K562 (cell line): ENCODE measurements around the gene KLK14. TPM values are rescaled to one million over a fixed set of nuclear protein-coding genes. Genes with fewer than 3 reads are reported as not detected.

Experiments
- AFF4 ChIP-seq: sonication (generic); formaldehyde crosslinking; IDR thresholded peaks from 2 replicates; pipeline ENCODE4 v1.8.0; 2023; ENCODE audit warnings: mild to moderate bottlenecking, missing genetic modification reagents
- ASH1L ChIP-seq: fragments of 450-650 bp; IDR thresholded peaks from 2 replicates; pipeline ENCODE4 v1.6.1; 2018; ENCODE audit warnings: borderline replicate concordance, mild to moderate bottlenecking, low read depth; ENCODE audit not compliant: partially characterized antibody
- CEBPZ ChIP-seq: fragments of 150-350 bp; IDR thresholded peaks from 2 replicates; pipeline ENCODE4 v1.6.1; 2014; ENCODE audit warnings: low read depth, mild to moderate bottlenecking, low read length, borderline replicate concordance
- GTF2A2 ChIP-seq: IDR thresholded peaks from 2 replicates; pipeline ENCODE4 v1.6.1; 2016; ENCODE audit warnings: mild to moderate bottlenecking, missing genetic modification characterization, missing compliant biosample characterization
- HES1 ChIP-seq: fragments of 450-650 bp; IDR thresholded peaks from 2 replicates; pipeline ENCODE4 v1.6.1; 2016; ENCODE audit warnings: low read depth, mild to moderate bottlenecking, moderate library complexity
- HMBOX1 ChIP-seq: sonication (generic); IDR thresholded peaks from 2 replicates; pipeline ENCODE4 v1.6.1; 2016
- KDM5B ChIP-seq: fragments of 200-600 bp; sonication (generic); IDR thresholded peaks from 2 replicates; pipeline ENCODE4 v1.6.1; 2012; ENCODE audit warnings: low read depth, mild to moderate bottlenecking, moderate library complexity, low read length, control low read depth, inconsistent platforms; ENCODE audit not compliant: insufficient replicate concordance
- MCM3 ChIP-seq: fragments of 450-650 bp; IDR thresholded peaks from 2 replicates; pipeline ENCODE4 v1.6.1; 2016
- MEF2A ChIP-seq: IDR thresholded peaks from 2 replicates; pipeline ENCODE4 v1.6.1; 2011; ENCODE audit warnings: low read depth, mild to moderate bottlenecking, low read length, moderate library complexity; ENCODE audit not compliant: control insufficient read depth
- SPI1 ChIP-seq: IDR thresholded peaks from 2 replicates; pipeline ENCODE4 v1.6.1; 2011; ENCODE audit warnings: low read depth, low read length, control low read depth, borderline replicate concordance
- SRSF3 ChIP-seq: fragments of 200-400 bp; formaldehyde crosslinking; IDR thresholded peaks from 2 replicates; pipeline ENCODE4 v1.6.1; 2016; ENCODE audit warnings: mild to moderate bottlenecking, low read length, moderate library complexity; ENCODE audit not compliant: insufficient read depth
- YBX1 ChIP-seq: fragments of 450-650 bp; IDR thresholded peaks from 2 replicates; pipeline ENCODE4 v1.7.1; 2016; ENCODE audit warnings: mild to moderate bottlenecking
- ZNF184 ChIP-seq: sonication (generic); formaldehyde crosslinking; IDR thresholded peaks from 2 replicates; pipeline ENCODE4 v1.5.0; 2020; ENCODE audit warnings: missing genetic modification reagents
- ZNF23 ChIP-seq: fragments of 250-450 bp; sonication (Bioruptor Pico); IDR thresholded peaks from 2 replicates; pipeline ENCODE4 v1.4.0; 2020; ENCODE audit warnings: mild to moderate bottlenecking
- ZNF398 ChIP-seq: fragments of 250-450 bp; sonication (Bioruptor Pico); IDR thresholded peaks from 2 replicates; pipeline ENCODE4 v1.8.0; 2021; ENCODE audit warnings: moderate library complexity, mild to moderate bottlenecking, inconsistent platforms
- ZNF444 ChIP-seq: fragments of 250-450 bp; sonication (Bioruptor Pico); IDR thresholded peaks from 2 replicates; pipeline ENCODE4 v1.4.0; 2020; ENCODE audit warnings: mild to moderate bottlenecking, moderate library complexity
- ZNF589 ChIP-seq: fragments of 200-800 bp; sonication (Bioruptor generic); IDR thresholded peaks from 2 replicates; pipeline ENCODE4 v1.6.1; 2016; ENCODE audit warnings: low read depth, missing genetic modification characterization, missing compliant biosample characterization
- polyA plus RNA-seq, 8 experiments: library from polyadenylated mRNA; depleted of rRNA in 4 of 8; stranded (reverse) in 5 of 8; unstranded in 3 of 8; fragments of >200 nt; fragmentation: Nextera tagmentation in 2 of 8; fragmentation: Illumina TruSeq in 1 of 8; extraction: Ambion mirVana in 2 of 8; extraction: Trizol in 1 of 8; gene quantifications; 2 replicates each; pipeline versions ENCODE4 v1.2.1 to v1.2.3, GENCODE V29; 2011 to 2014; ENCODE audit warnings: inconsistent platforms in 1 of 8, missing spikeins in 1 of 8
- total RNA-seq, 7 experiments: library from RNA; depleted of rRNA in 6 of 7; stranded (reverse); fragments of >200 nt in 6 of 7; fragmentation: Illumina TruSeq in 2 of 7; extraction: Trizol in 2 of 7; gene quantifications; 2 replicates each; pipeline versions ENCODE4 v1.2.1 to v1.2.3, GENCODE V29; 2011 to 2021; ENCODE audit warnings: low replicate concordance in 1 of 7

KLK14 gene
- total and polyA plus RNA-seq, 9 of the 15 experiments (the other 6 are each of a cell fraction or from before 2014, with no cell fraction given), result not detected

- no peak for TF ChIP-seq CEBPZ
- peak; percentile 14 for TF ChIP-seq KDM5B
- no peak for TF ChIP-seq AFF4 (CRISPR knock-in tag)
- TF ChIP-seq MCM3, result no peak
- TF ChIP-seq ZNF398 (CRISPR knock-in tag), result no peak
- TF ChIP-seq ZNF184, result no peak
- TF ChIP-seq MEF2A, result no peak
- no peak for TF ChIP-seq SRSF3
- TF ChIP-seq HES1, result no peak
- TF ChIP-seq ZNF23 (CRISPR knock-in tag), result no peak
- peak; percentile 6; the same call in 1 of the 2 replicates for TF ChIP-seq HMBOX1
- no peak for TF ChIP-seq GTF2A2 (tag)
- 0 out of 2 replicates have a peak, but pooled peaks have one; percentile 53 for TF ChIP-seq SPI1
- no peak for TF ChIP-seq YBX1
- no peak for TF ChIP-seq ZNF589 (CRISPR knock-in tag)
- TF ChIP-seq ASH1L, result peak; percentile 67
- no peak for TF ChIP-seq ZNF444 (CRISPR knock-in tag)
Observed at GRCh38 chr19:51108066-51108804, 25.5 kb upstream of the KLK14 start, which contains the start of gene CTU1 (continued).
